Activated CD8-positive, alpha-beta memory T cell treated with anti-CD3 and anti-CD28 coated beads for 1 hour (primary cell): ENCODE data around the gene ZSCAN23.

Source experiments
- DNase-seq, 2 donors: peaks; one replicate each; pipeline ENCODE4 v3.0.0-alpha.2; 2020; ENCODE audit warnings: low read depth in 1 of 2; ENCODE audit errors: extremely low read depth in 1 of 2

Gene ZSCAN23

GRCh38 chr6:28383235-28384142 is 59.8 kb downstream of the ZSCAN23 start:
- DNase-seq, result peak in 1 of 2 donors; percentile 3
